Activated naive CD8-positive, alpha-beta T cell (primary cell): Measurements from ENCODE around the gene SEPTIN3.

Experiments used
- H3K27ac Mint-ChIP-seq: one replicate; pipeline ENCODE4 v1.8.0; 2021; ENCODE audit warnings: mixed read lengths
- H3K27me3 Mint-ChIP-seq: one replicate; pipeline ENCODE4 v1.8.0; 2021; ENCODE audit warnings: mixed read lengths
- H3K36me3 Mint-ChIP-seq: one replicate; pipeline ENCODE4 v1.8.0; 2021; ENCODE audit warnings: mixed read lengths
- H3K4me1 Mint-ChIP-seq: one replicate; pipeline ENCODE4 v1.8.0; 2021; ENCODE audit warnings: low read depth, mixed read lengths
- H3K4me3 Mint-ChIP-seq: one replicate; pipeline ENCODE4 v1.8.0; 2021; ENCODE audit warnings: mild to moderate bottlenecking, mixed read lengths
- H3K9me3 Mint-ChIP-seq: one replicate; pipeline ENCODE4 v1.8.0; 2021; ENCODE audit warnings: low read depth, mixed read lengths

SEPTIN3 gene

DNA sequence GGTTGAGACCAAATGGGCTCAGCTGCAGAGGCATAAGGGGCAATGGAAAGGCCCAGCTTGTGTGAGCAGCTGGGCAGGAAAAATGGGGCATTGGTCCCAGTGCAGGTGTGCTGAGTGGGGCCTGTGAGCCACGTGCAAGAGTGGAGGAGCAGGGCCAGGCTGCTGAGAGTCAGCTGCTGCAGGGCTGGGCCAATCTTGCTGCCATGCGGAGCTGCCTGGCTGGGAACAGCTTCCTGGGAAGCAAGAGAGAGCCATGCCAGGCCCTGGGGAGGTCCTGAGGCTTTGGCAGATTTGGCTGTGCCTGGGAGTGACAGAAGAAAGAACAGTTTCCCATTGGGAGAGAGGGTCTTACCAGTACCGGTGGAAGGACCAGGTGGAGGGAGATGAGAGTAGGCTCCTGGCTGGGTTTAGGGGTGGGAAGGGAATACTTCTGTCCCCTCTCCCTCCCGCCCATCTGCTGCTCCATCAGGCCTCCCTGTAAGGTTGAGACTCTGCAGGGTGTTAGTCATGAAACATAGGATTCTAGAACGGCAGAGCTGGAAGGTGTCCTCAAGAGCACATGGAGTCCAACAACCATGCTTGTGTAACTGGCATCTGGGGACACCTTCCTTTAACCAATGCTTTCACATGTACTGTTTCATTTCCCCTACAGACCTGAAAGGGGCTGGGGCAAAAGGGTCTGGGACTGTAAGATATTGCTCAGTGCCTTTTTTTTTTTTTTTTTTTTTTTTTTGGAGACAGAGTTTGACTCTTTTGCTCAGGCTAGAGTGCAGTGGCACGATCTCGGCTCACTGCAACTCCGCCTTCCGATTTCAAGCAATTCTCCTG lies 10.4 kb downstream of the SEPTIN3 start:
- no peaks in the 10 kb centered on the region for H3K36me3 Mint-ChIP-seq
- H3K4me1 Mint-ChIP-seq = peaks cover 6% of the 10 kb centered on the region
- no peak overlapping the region for H3K4me3 Mint-ChIP-seq
- peaks cover 15% of the 10 kb centered on the region for H3K27me3 Mint-ChIP-seq
- no peak overlapping the region for H3K27ac Mint-ChIP-seq
- no peaks in the 10 kb centered on the region for H3K9me3 Mint-ChIP-seq

DNA sequence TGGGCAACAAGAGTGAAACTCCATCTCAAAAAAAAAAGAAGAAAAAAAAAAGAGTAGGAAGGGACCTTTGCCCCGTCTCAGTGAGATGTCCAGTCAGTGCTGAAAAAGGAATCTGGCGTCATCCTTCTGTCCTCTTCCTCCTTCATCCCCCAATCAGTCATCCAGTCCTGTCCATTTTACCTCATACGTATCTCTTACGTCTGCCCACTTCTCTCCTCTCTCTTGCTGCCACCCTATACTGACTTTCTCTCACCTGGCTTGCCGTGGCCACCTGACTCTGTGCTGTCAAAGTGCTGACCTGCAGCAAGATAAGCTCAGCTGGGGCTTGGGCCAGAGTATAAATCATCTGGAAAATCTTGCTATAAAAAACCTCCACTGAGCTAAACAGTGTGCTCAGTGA lies 13.6 kb downstream of the SEPTIN3 start:
- no peak overlapping the region for H3K27ac Mint-ChIP-seq
- no peaks in the 10 kb centered on the region for H3K4me1 Mint-ChIP-seq
- H3K27me3 Mint-ChIP-seq = peaks cover 4% of the 10 kb centered on the region
- peaks cover 2% of the 10 kb centered on the region for H3K36me3 Mint-ChIP-seq
- H3K4me3 Mint-ChIP-seq = no peak overlapping the region
- no peaks in the 10 kb centered on the region for H3K9me3 Mint-ChIP-seq

- no peaks in the 10 kb centered on the region for H3K4me1 Mint-ChIP-seq
- H3K27me3 Mint-ChIP-seq = no peaks in the 10 kb centered on the region
- no peak overlapping the region for H3K27ac Mint-ChIP-seq
- peaks cover 2% of the 10 kb centered on the region for H3K36me3 Mint-ChIP-seq
- H3K9me3 Mint-ChIP-seq = no peaks in the 10 kb centered on the region
- H3K4me3 Mint-ChIP-seq = no peak overlapping the region
Measured at GRCh38 chr22:41983513-41984405, 14.5 kb downstream of the SEPTIN3 start.

DNA sequence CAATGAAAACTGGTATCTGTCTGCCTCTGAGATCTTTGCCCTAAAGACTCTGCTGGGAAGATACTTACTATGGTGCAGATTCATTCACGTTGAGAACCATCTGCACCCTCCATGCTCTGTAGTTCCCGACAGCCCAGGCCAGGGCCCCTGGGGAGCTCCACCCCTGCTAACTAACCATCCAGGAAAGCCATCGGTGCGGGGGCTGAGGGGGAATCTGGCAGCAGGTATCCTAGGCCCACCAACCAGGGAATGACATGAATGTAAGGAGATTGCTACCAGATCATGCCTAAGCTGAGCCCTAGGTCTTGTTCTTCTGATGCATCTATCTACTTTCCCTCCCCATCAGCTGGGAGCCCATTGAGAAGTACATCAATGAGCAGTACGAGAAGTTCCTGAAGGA lies 18.0 kb downstream of the SEPTIN3 start:
- Mint-ChIP-seq H3K4me3 (no peak overlapping the region), H3K27me3 (no peaks in the 10 kb centered on the region), H3K36me3 (peaks cover 2% of the 10 kb centered on the region)

DNA sequence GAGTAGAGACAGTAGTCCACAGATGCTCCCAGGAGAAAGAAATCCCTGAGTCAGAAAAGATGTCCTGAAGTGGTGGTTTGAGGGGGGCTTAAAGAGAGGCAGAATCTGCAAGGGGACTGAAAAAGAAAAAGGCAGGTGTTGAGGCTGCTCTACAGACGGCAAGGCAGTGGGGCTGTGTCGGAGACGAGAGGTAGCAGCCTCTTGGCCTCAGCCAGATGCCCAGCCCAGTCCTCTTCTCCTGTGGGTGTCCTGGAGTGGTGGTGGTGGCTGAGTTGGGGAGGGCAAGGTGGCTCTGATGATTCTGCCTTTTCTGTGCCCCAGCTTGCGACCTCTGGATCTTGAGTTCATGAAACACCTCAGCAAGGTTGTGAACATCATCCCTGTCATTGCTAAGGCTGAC lies 20.0 kb downstream of the SEPTIN3 start:
- Mint-ChIP-seq H3K36me3 (peaks cover 2% of the 10 kb centered on the region), H3K9me3 (no peaks in the 10 kb centered on the region), H3K4me3 (no peak overlapping the region), H3K27ac (no peak overlapping the region), H3K27me3 (no peaks in the 10 kb centered on the region), H3K4me1 (no peaks in the 10 kb centered on the region)

More for the DNA sequence above, 18.0 kb downstream of the SEPTIN3 start:
- Mint-ChIP-seq H3K4me1 (no peaks in the 10 kb centered on the region), H3K27ac (no peak overlapping the region), H3K9me3 (no peaks in the 10 kb centered on the region)

GRCh38 chr22:41991111-41991510 lies 21.9 kb downstream of the SEPTIN3 start:
- no peaks in the 10 kb centered on the region for H3K9me3 Mint-ChIP-seq
- no peak overlapping the region for H3K4me3 Mint-ChIP-seq
- no peaks in the 10 kb centered on the region for H3K4me1 Mint-ChIP-seq
- H3K27me3 Mint-ChIP-seq = no peaks in the 10 kb centered on the region
- H3K36me3 Mint-ChIP-seq = peaks cover under 1% of the 10 kb centered on the region
- H3K27ac Mint-ChIP-seq = no peak overlapping the region

GRCh38 chr22:41992496-41992895 lies 23.3 kb downstream of the SEPTIN3 start:
- no peaks in the 10 kb centered on the region for H3K4me1 Mint-ChIP-seq
- H3K27ac Mint-ChIP-seq = no peak overlapping the region
- no peaks in the 10 kb centered on the region for H3K27me3 Mint-ChIP-seq
- H3K36me3 Mint-ChIP-seq = no peaks in the 10 kb centered on the region
- no peak overlapping the region for H3K4me3 Mint-ChIP-seq
- H3K9me3 Mint-ChIP-seq = no peaks in the 10 kb centered on the region

- Mint-ChIP-seq H3K27me3 (no peaks in the 10 kb centered on the region), H3K9me3 (no peaks in the 10 kb centered on the region), H3K36me3 (peaks cover 4% of the 10 kb centered on the region), H3K4me1 (peaks cover 18% of the 10 kb centered on the region), H3K4me3 (no peak overlapping the region), H3K27ac (no peak overlapping the region)
Measured at GRCh38 chr22:41995211-41995610, 26.0 kb downstream of the SEPTIN3 start.

DNA sequence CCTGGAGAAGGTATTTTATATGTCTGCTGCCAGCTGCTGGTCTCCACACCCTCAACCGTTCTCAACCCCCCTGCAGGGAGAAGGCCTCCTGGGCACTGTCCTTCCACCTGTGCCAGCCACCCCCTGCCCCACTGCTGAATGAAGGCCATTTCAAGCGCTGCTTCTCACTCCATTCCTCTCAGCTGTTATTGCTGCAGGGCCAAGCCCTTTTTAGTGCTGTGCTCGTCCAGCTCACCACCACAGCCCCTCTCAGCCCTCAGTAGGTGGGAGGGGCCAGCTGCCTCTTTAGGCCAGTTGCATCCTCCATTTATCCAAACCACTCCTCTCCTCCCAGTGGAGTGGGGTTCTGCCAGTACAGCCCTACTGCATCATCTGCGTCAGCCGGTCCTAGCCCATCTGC lies 27.6 kb downstream of the SEPTIN3 start:
- H3K9me3 Mint-ChIP-seq = peaks cover 1% of the 10 kb centered on the region
- no peaks in the 10 kb centered on the region for H3K27me3 Mint-ChIP-seq
- H3K36me3 Mint-ChIP-seq = peaks cover 8% of the 10 kb centered on the region
- H3K27ac Mint-ChIP-seq = no peak overlapping the region
- H3K4me3 Mint-ChIP-seq = no peak overlapping the region
- peaks cover 21% of the 10 kb centered on the region for H3K4me1 Mint-ChIP-seq

DNA sequence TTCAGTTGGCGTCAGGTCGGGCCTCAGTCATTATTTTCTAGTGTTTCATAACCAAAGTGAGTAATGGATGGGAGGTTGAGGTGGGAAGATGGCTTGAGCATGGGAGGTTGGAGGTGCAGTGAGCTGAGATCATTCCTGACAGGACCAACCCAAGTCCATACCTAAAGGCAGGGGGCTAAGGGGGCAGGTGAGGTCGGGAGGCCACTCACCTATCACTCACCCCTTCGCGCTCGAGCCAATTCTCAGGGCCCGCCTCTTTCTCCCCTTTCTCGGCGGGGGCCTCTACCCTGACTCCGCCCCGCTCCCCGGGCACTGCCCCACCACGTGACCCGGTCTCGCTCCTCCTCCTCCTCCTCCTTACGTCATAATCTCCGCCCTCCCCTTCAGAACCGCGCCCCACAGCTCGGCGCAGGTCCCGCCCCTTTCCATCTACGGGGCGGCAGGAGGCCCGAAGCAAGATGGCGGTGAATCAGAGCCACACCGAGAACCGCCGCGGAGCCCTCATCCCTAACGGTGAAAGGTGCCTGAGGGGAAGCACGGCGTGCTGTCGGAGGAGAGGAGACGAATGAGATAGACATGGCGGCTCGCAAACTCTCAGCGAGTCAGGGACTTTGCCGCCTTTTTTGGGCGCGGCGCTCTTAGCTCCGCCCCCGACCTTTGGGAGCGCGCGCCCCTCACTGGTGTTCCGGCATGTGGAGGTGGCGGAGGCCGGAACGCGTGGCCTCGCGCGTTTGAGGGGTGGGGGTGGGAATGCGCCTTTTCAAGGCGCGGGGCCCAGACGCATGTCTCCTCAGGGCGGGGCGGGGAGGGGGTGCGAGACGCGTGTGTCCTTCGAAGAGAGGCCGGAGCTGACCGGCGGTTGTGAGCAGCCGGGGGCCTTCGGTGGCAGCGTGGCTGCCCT lies 29.4 kb downstream of the SEPTIN3 start, which contains the start of gene WBP2NL:
Gene WBP2NL (plus strand): TSS at position 428 of the 901 bp plus-strand sequence. CDS start 31 bp downstream, at position 459.
- Mint-ChIP-seq H3K27ac (peak within 1 kb of the TSS; percentile 95), H3K36me3 (peaks cover 10% of the 10 kb centered on the region), H3K4me1 (peaks cover 21% of the 10 kb centered on the region), H3K4me3 (peak within 1 kb of the TSS; percentile 93), H3K27me3 (no peaks in the 10 kb centered on the region), H3K9me3 (peaks cover 4% of the 10 kb centered on the region)

GRCh38 chr22:42000466-42000865 lies 31.2 kb downstream of the SEPTIN3 start:
- peaks cover 4% of the 10 kb centered on the region for H3K9me3 Mint-ChIP-seq
- H3K27ac Mint-ChIP-seq = no peak overlapping the region
- peaks cover 21% of the 10 kb centered on the region for H3K4me1 Mint-ChIP-seq
- peaks cover 10% of the 10 kb centered on the region for H3K36me3 Mint-ChIP-seq
- no peak overlapping the region for H3K4me3 Mint-ChIP-seq
- H3K27me3 Mint-ChIP-seq = no peaks in the 10 kb centered on the region

- Mint-ChIP-seq H3K27me3 (no peaks in the 10 kb centered on the region), H3K36me3 (peaks cover 10% of the 10 kb centered on the region), H3K27ac (no peak overlapping the region), H3K9me3 (peaks cover 4% of the 10 kb centered on the region), H3K4me3 (no peak overlapping the region), H3K4me1 (peaks cover 21% of the 10 kb centered on the region)
Measured at GRCh38 chr22:42001121-42001520, 31.9 kb downstream of the SEPTIN3 start.

- H3K4me1 Mint-ChIP-seq = peaks cover 21% of the 10 kb centered on the region
- no peak overlapping the region for H3K27ac Mint-ChIP-seq
- peaks cover 4% of the 10 kb centered on the region for H3K9me3 Mint-ChIP-seq
- no peak overlapping the region for H3K4me3 Mint-ChIP-seq
- no peaks in the 10 kb centered on the region for H3K27me3 Mint-ChIP-seq
- H3K36me3 Mint-ChIP-seq = peaks cover 10% of the 10 kb centered on the region
Measured at GRCh38 chr22:42001706-42002105, 32.5 kb downstream of the SEPTIN3 start.

DNA sequence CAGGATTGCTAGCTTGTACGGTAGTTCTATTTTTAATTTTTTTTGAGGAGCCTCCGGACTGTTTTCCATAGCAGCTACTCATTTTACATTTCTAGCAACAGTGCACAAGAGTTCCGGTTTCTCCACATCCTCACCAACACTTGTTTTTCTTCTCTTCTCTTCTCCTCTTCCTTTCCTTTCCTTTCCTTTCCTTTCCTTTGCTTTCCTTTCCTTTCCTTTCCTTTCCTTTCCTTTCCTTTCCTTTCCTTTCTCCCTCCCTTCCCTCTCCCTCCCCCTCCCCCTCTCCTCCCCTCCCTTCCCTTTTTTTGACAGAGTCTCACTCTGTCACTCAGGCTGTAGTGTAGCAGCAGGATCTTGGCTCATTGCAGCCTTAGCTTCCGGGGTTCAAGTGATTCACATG lies 38.7 kb downstream of the SEPTIN3 start:
- peaks cover 6% of the 10 kb centered on the region for H3K36me3 Mint-ChIP-seq
- H3K4me3 Mint-ChIP-seq = no peak overlapping the region

More for the DNA sequence above, 38.7 kb downstream of the SEPTIN3 start:
- Mint-ChIP-seq H3K9me3 (peaks cover 10% of the 10 kb centered on the region), H3K27me3 (peaks cover 4% of the 10 kb centered on the region), H3K27ac (no peak overlapping the region), H3K4me1 (no peaks in the 10 kb centered on the region)
